Measurements from ENCODE around the gene DNAH2. TPM values are rescaled to one million over a fixed set of nuclear protein-coding genes. Genes with fewer than 3 reads are reported as not detected.

DNAH2 gene
- polyA plus RNA-seq, 2 of the 4 experiments (the other 2 are of a cell fraction), result 0.01 to 0.08 TPM

- Histone ChIP-seq H3K4me2 (peak overlapping the region; percentile 82), H3K9me3 (no peaks in the 10 kb centered on the region), H3K4me1 (peaks cover 21% of the 10 kb centered on the region), H3K4me3 (peak overlapping the region; percentile 52), H3K27ac (peak overlapping the region; percentile 79 to 89)
- FAIRE-seq (no peak), DNase-seq (ENCODE audit: low read depth in 1 of 2, low spot score in 1 of 2) (no peak), ATAC-seq (no peak)
- POLR2A ChIA-PET, result interaction anchor here (1.1 to 2.7 kb wide), 4 partner anchors 10 to 132 kb away, joined by 6 to 18 read pairs (median 14); partner anchors contain the start of genes EFNB3 and TP53
- no peak for TF ChIP-seq HOXB5 (CRISPR knock-in tag; IDR thresholded peaks at IDR 0.05)
- no peak for TF ChIP-seq CTCF (IDR thresholded peaks at IDR 0.05)
- no peak for TF ChIP-seq MAZ (IDR thresholded peaks at IDR 0.05; ENCODE audit: borderline replicate concordance, low read depth, low read length)
- TF ChIP-seq POLR2AphosphoS2 (conservative IDR thresholded peaks at IDR 0.05; ENCODE audit: low read length), result no peak
- no peak for TF ChIP-seq NFE2L2 (conservative IDR thresholded peaks at IDR 0.05; ENCODE audit: low read length)
- TF ChIP-seq PHF8 (IDR thresholded peaks at IDR 0.05; ENCODE audit: borderline replicate concordance, low read depth), result no peak
- no peak for TF ChIP-seq KDM5A (IDR thresholded peaks at IDR 0.05)
- TF ChIP-seq RAD21 (conservative IDR thresholded peaks at IDR 0.05 in 1 of 2, IDR thresholded peaks at IDR 0.05 in 1 of 2), result no peak
- TF ChIP-seq ATOH8 (CRISPR knock-in tag; IDR thresholded peaks at IDR 0.05; ENCODE audit: low read depth), result no peak
- no peak for TF ChIP-seq HEYL (CRISPR knock-in tag; IDR thresholded peaks at IDR 0.05)
- no peak for TF ChIP-seq JUN (IDR thresholded peaks at IDR 0.05)
- TF ChIP-seq FOSB (CRISPR knock-in tag; IDR thresholded peaks at IDR 0.05), result no peak
- TF ChIP-seq GATA3 (IDR thresholded peaks at IDR 0.05; ENCODE audit: borderline replicate concordance), result no peak
- no peak for TF ChIP-seq FOXS1 (CRISPR knock-in tag; IDR thresholded peaks at IDR 0.05)
- TF ChIP-seq MYC (IDR thresholded peaks at IDR 0.05; ENCODE audit: borderline replicate concordance, low read length), result no peak
- no peak for TF ChIP-seq NPAS2 (CRISPR knock-in tag; IDR thresholded peaks at IDR 0.05; ENCODE audit: borderline replicate concordance)
- no peak for TF ChIP-seq ZNF302 (CRISPR knock-in tag; IDR thresholded peaks at IDR 0.05)
- no peak for TF ChIP-seq BHLHE40 (IDR thresholded peaks at IDR 0.05; ENCODE audit: low read depth, low read length)
- no peak for TF ChIP-seq BCL3 (IDR thresholded peaks at IDR 0.05)
- no peak for TF ChIP-seq MAFK (IDR thresholded peaks at IDR 0.05; ENCODE audit: partially characterized antibody)
- CTCF ChIA-PET, result interaction anchor here (0.7 to 5.0 kb wide), 41 partner anchors 8 to 400 kb away, joined by 3 to 65 read pairs (median 5); partner anchors contain the start of genes CD68, EFNB3, FXR2 and MPDU1
- 47% methylated on average over 19 of the region's 20 CpGs for WGBS (ENCODE audit: missing lambda C conversion rate)
Measured at GRCh38 chr17:7715936-7716886, 1.3 kb upstream of the DNAH2 start.

- TF ChIP-seq MYC (IDR thresholded peaks at IDR 0.05; ENCODE audit: borderline replicate concordance, low read length) (no peak), ZC3H11A (IDR thresholded peaks at IDR 0.05) (no peak), BCL3 (IDR thresholded peaks at IDR 0.05) (no peak), GATA3 (IDR thresholded peaks at IDR 0.05; ENCODE audit: borderline replicate concordance) (no peak), PHF8 (IDR thresholded peaks at IDR 0.05; ENCODE audit: borderline replicate concordance, low read depth) (no peak)
- WGBS (ENCODE audit: missing lambda C conversion rate), result 30% methylated on average over 10 of the region's 16 CpGs
- H3K9me3 ChIP-seq, result no peaks in the 10 kb centered on the region
- peak in 1 of 2 experiments; percentile 35 for DNase-seq (ENCODE audit: low read depth in 1 of 2, low spot score in 1 of 2)
- H3K4me2 ChIP-seq, result peak overlapping the region; percentile 82
- FAIRE-seq, result no peak
- CTCF ChIA-PET, result interaction anchor here (0.7 to 5.0 kb wide), 22 partner anchors 9 to 339 kb away, joined by 3 to 65 read pairs (median 8); partner anchors contain the start of genes CD68, EFNB3, FXR2 and SOX15
- peak overlapping the region; percentile 52 for H3K4me3 ChIP-seq
- peaks cover 21% of the 10 kb centered on the region for H3K4me1 ChIP-seq
- peak overlapping the region; percentile 79 to 89 for H3K27ac ChIP-seq
- peak in 1 of 2 experiments; percentile 6; a peak in 5 of 6 replicates for ATAC-seq
- POLR2A ChIA-PET, result interaction anchor here (0.7 to 2.7 kb wide), 4 partner anchors 12 to 409 kb away, joined by 3 to 18 read pairs (median 10); partner anchors contain the start of genes EFNB3 and TP53
Measured at GRCh38 chr17:7717756-7718350, 309 bp downstream of the DNAH2 start.

All from A549 (cell line).